Stimulated activated CD8-positive, alpha-beta memory T cell treated with anti-CD3 and anti-CD28 coated beads, Interleukin-15, amount 100 ng/mL, for 4 hours (primary cell): Measurements from ENCODE around the gene FUS.
"Not testable (repeated sequence)": the region's sequence is repeated elsewhere in the genome, so short reads cannot be mapped to it uniquely, and the experiment has no call there.

Experiments used
- DNase-seq, 2 donors: peaks; one replicate each; pipeline ENCODE4 v3.0.0-alpha.2; 2020; ENCODE audit warnings: low read depth in 2 of 2

Gene FUS

GRCh38 chr16:31179747-31180459, at the start of gene FUS:
Gene FUS, plus strand, starts transcription at chr16:31180139. Its CDS starts 76 bp downstream, at chr16:31180215.
- DNase-seq, result peak; percentile 78

- DNase-seq, result no peak
Measured at GRCh38 chr16:31130336-31130891, 49.5 kb upstream of the FUS start.

GRCh38 chr16:31130899-31131298, 49.0 kb upstream of the FUS start:
- no peak for DNase-seq

- no peak for DNase-seq
Measured at GRCh38 chr16:31131416-31131815, 48.5 kb upstream of the FUS start.

GRCh38 chr16:31131841-31132271, 48.1 kb upstream of the FUS start:
- no peak for DNase-seq

- no peak for DNase-seq
Measured at GRCh38 chr16:31132303-31132979, 47.5 kb upstream of the FUS start.

GRCh38 chr16:31133046-31133501, 46.9 kb upstream of the FUS start:
- no peak for DNase-seq

GRCh38 chr16:31134091-31134571, 45.8 kb upstream of the FUS start:
- no peak for DNase-seq

- no peak for DNase-seq
Measured at GRCh38 chr16:31134625-31135534, 45.1 kb upstream of the FUS start.

GRCh38 chr16:31135535-31136286, 44.2 kb upstream of the FUS start, which contains the start of gene PRSS8:
Gene PRSS8, minus strand, starts transcription at chr16:31135727. Its CDS starts 229 bp downstream, at chr16:31135498.
- no peak for DNase-seq

- no peak for DNase-seq
Measured at GRCh38 chr16:31136287-31136662, 43.7 kb upstream of the FUS start.

GRCh38 chr16:31136822-31137499, 43.0 kb upstream of the FUS start:
- DNase-seq, result not testable (repeated sequence)

GRCh38 chr16:31138621-31139578, 41.0 kb upstream of the FUS start:
- DNase-seq, result no peak

- not testable (repeated sequence) for DNase-seq
Measured at GRCh38 chr16:31141071-31141469, 38.9 kb upstream of the FUS start.

- no peak for DNase-seq
Measured at GRCh38 chr16:31141489-31142108, 38.3 kb upstream of the FUS start.

GRCh38 chr16:31142109-31143010, 37.6 kb upstream of the FUS start:
- DNase-seq, result peak; percentile 95 to 96

GRCh38 chr16:31143011-31143693, 36.8 kb upstream of the FUS start:
- no peak for DNase-seq
